Endothelial cell of umbilical vein (primary cell): ENCODE results near the gene ALDH5A1. TPM values are rescaled to one million over a fixed set of nuclear protein-coding genes. Genes with fewer than 3 reads are reported as not detected.
"Not testable (repeated sequence)": the region's sequence is repeated elsewhere in the genome, so short reads cannot be mapped to it uniquely, and the experiment has no call there.

Source experiments
- BruUV-seq: library from RNA; stranded (reverse); fragments of 400-500 nt; replicated peaks from 2 replicates; lab custom pipeline; 2021; lab: Mats Ljungman, UMichigan
- CTCF ChIA-PET: fragments of 300-600, 350-600 bp; sonication (Branson Sonifier 250); formaldehyde crosslinking; loops from one replicate; lab custom pipeline; 2021; ENCODE audit warnings: antibody characterized with exemption, inconsistent platforms; lab: Charles Lee
- POLR2A ChIA-PET: fragments of 300-600, 350-600 bp; sonication (Branson Sonifier 250); formaldehyde crosslinking; loops from one replicate; lab custom pipeline; 2021; ENCODE audit warnings: antibody characterized with exemption, inconsistent platforms; lab: Charles Lee
- DNase-seq: peaks from one replicate; pipeline ENCODE4 v3.0.0-alpha.2; 2011; ENCODE audit warnings: low read depth, low spot score
- FAIRE-seq: peaks from 2 replicates; lab custom pipeline; 2011; peaks lifted over from hg19 to GRCh38; lab: Jason Lieb, UNC
- H2AFZ ChIP-seq: 2 replicates; pipeline ENCODE4 v1.6.0; 2012; ENCODE audit warnings: low read depth, low read length, control low read depth, inconsistent platforms
- H3K27ac ChIP-seq: 2 replicates; pipeline ENCODE4 v1.5.1; 2011; ENCODE audit warnings: low read depth, mild to moderate bottlenecking, control low read depth, low read length, moderate library complexity; ENCODE audit not compliant: insufficient read depth
- H3K27me3 ChIP-seq, 2 experiments: 2 replicates each; pipeline versions ENCODE4 v1.6.0 to v1.6.1; 2011; ENCODE audit warnings: low read length in 2 of 2, mixed read lengths in 1 of 2; ENCODE audit not compliant: control insufficient read depth in 2 of 2, insufficient read depth in 2 of 2
- H3K36me3 ChIP-seq, 2 experiments: 2 replicates in 1 of 2; 3 replicates in 1 of 2; pipeline ENCODE4 v1.5.1; 2011; ENCODE audit warnings: low read length in 2 of 2, mild to moderate bottlenecking in 1 of 2, moderate library complexity in 1 of 2; ENCODE audit not compliant: control insufficient read depth in 2 of 2, insufficient read depth in 2 of 2; ENCODE audit errors: extremely low read depth in 1 of 2
- H3K4me1 ChIP-seq: 3 replicates; pipeline ENCODE4 v1.5.1; 2011; ENCODE audit warnings: mild to moderate bottlenecking, low read length; ENCODE audit not compliant: control insufficient read depth, insufficient read depth; ENCODE audit errors: extremely low read depth
- H3K4me2 ChIP-seq: 2 replicates; pipeline ENCODE4 v1.6.1; 2011; ENCODE audit warnings: low read length, control low read depth, mixed read lengths; ENCODE audit not compliant: insufficient read depth
- H3K4me3 ChIP-seq, 3 experiments: fragments of 200-600 bp in 1 of 3; sonication (generic), shearing (Covaris generic) in 1 of 3; replicated peaks in 1 of 3; 2 replicates each; pipeline ENCODE4 v1.5.1; 2011 to 2016; ENCODE audit warnings: control low read depth in 3 of 3, low read length in 3 of 3, mild to moderate bottlenecking in 2 of 3, inconsistent platforms in 1 of 3, low read depth in 1 of 3, moderate library complexity in 1 of 3; ENCODE audit not compliant: insufficient read depth in 1 of 3
- H3K79me2 ChIP-seq: 2 replicates; pipeline ENCODE4 v1.6.0; 2012; ENCODE audit warnings: low read length, inconsistent platforms; ENCODE audit not compliant: control insufficient read depth, insufficient read depth
- H3K9ac ChIP-seq: replicated peaks from 2 replicates; pipeline ENCODE3; 2011; ENCODE audit warnings: low read length, control low read depth; ENCODE audit not compliant: insufficient read depth; ENCODE audit errors: extremely low read depth
- H3K9me1 ChIP-seq: replicated peaks from 3 replicates; pipeline ENCODE4 v1.6.0; 2011; ENCODE audit warnings: mild to moderate bottlenecking, low read length; ENCODE audit not compliant: control insufficient read depth, insufficient read depth; ENCODE audit errors: extremely low read depth
- H3K9me3 ChIP-seq: replicated peaks from 2 replicates; pipeline ENCODE4 v1.5.1; 2012; ENCODE audit warnings: low read length, inconsistent platforms; ENCODE audit not compliant: control insufficient read depth, insufficient read depth
- H4K20me1 ChIP-seq: replicated peaks from 2 replicates; pipeline ENCODE3; 2011; ENCODE audit warnings: mild to moderate bottlenecking, low read length; ENCODE audit not compliant: control insufficient read depth, insufficient read depth; ENCODE audit errors: extremely low read depth
- EZH2 ChIP-seq: IDR thresholded peaks from 2 replicates; pipeline ENCODE4 v1.6.1; 2012; ENCODE audit warnings: borderline replicate concordance, low read depth, mild to moderate bottlenecking, moderate library complexity, low read length, inconsistent platforms; ENCODE audit not compliant: severe bottlenecking
- POLR2A ChIP-seq: IDR thresholded peaks from 2 replicates; pipeline ENCODE4 v1.6.1; 2012; ENCODE audit warnings: low read depth, mild to moderate bottlenecking, control low read depth, low read length
- dilution Hi-C: fragments of 300-500 bp; cut with MboI; formaldehyde crosslinking; loops from one replicate; pipeline ENCODE4 v1.15.0; 2019; ENCODE audit warnings: low sequenced_read_pairs; ENCODE audit not compliant: extremely low pct_ligation_motif_present
- intact Hi-C: fragments of 100-400 bp; cut with micrococcal nuclease; formaldehyde crosslinking; loops from one replicate; pipeline ENCODE4 v1.10.0; 2022
- polyA plus RNA-seq, 4 experiments: library from polyadenylated mRNA; depleted of rRNA in 3 of 4; stranded (reverse) in 3 of 4; unstranded in 1 of 4; fragments of >200 nt; gene quantifications; 2 replicates each; pipeline versions ENCODE4 v1.2.1 to v1.2.3, GENCODE V29; 2011 to 2012; ENCODE audit warnings: missing spikeins in 1 of 4
- total RNA-seq: library from RNA; stranded (reverse); gene quantifications from 2 replicates; pipeline ENCODE4 v1.2.3, GENCODE V29; 2021

Gene ALDH5A1
- total and polyA plus RNA-seq, 2 donors (not counting 3 experiments of a cell fraction or from before 2014, with no cell fraction given) = 0.51 to 1.1 TPM

DNA sequence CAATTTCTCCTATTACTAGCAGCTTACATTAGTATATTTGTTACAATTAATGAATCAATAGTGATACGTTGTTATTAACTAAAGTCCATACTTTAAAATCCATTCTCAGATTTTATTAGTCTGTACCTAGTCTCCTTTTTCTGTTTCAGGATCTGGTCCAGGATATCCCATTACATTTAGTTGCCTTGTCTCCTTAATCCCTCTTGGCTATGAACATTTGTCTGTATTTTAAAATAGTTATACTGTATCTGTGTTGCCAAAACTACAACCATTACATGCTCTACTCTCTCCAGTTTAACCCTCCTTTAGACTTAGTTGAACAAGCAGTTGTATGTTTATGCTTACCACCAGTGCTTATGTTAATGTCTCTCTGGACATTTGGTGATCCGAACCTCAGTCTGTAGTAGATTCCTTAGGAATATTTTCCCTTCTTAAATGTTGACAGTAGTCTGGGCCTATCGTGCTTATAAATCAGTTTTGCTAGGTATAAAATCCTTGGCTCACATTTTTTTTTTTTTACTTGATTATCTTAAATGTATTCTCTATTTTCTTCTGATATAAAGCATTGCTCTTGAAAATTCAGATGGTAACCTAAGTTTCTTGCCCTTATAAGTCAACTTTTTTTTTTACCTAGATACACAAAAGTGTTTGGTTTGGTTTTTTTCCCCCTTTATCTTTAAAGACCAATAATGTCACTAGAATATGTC lies 12.2 kb downstream of the ALDH5A1 start:
- Histone ChIP-seq H3K36me3 (no peaks in the 10 kb centered on the region), H3K9me1 (no peaks in the 10 kb centered on the region), H3K27ac (no peak overlapping the region), H3K4me3 (no peak overlapping the region), H3K27me3 (peaks cover 0 to 1% of the 10 kb centered on the region in 2 experiments), H3K79me2 (no peaks in the 10 kb centered on the region), H2AFZ (no peak overlapping the region), H3K4me2 (no peak overlapping the region), H3K4me1 (no peaks in the 10 kb centered on the region), H3K9me3 (no peaks in the 10 kb centered on the region), H3K9ac (no peak overlapping the region), H4K20me1 (no peaks in the 10 kb centered on the region)
- TF ChIP-seq POLR2A = no peak
- TF ChIP-seq EZH2 = no peak
- CTCF ChIA-PET = interaction anchor here (0.6 to 1.0 kb wide), 2 partner anchors 12 to 14 kb away, joined by 3 read pairs; partner anchors contain the start of gene ALDH5A1
- POLR2A ChIA-PET = no interaction called here
- DNase-seq (no peak), FAIRE-seq (no peak)
- no TSS peak for BruUV-seq
- intact Hi-C loops (no loop called here), dilution Hi-C loops (no loop called here)

DNA sequence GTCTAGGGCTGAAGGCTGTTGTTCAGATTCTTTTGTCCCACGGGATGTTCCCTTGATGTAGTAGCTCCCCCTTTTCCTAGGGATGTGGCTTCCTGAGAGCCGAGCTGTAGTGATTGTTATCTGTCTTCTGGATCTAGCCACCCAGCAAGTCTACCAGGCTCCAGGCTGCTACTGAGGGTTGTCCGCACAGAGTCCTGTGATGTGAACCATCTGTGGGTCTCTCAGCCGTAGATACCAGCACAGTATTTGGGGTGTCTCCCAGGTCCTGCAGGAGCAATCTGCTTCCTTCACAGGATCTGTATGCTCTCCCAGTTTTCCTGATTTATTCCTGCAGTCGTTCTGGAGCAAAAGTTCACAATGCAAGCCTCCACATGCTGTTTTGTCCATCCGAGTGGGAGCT lies 17.2 kb downstream of the ALDH5A1 start:
- H3K9ac ChIP-seq, H2AFZ ChIP-seq, DNase-seq, H3K9me3 ChIP-seq, H3K79me2 ChIP-seq, FAIRE-seq, BruUV-seq, H3K27me3 ChIP-seq, H3K4me2 ChIP-seq, H4K20me1 ChIP-seq, dilution Hi-C loops, intact Hi-C loops, POLR2A ChIA-PET, H3K36me3 ChIP-seq, H3K4me3 ChIP-seq, H3K4me1 ChIP-seq, H3K27ac ChIP-seq, H3K9me1 ChIP-seq: not testable (repeated sequence)
- CTCF ChIA-PET = interaction anchor here (0.8 to 1.1 kb wide), 2 partner anchors 9 to 70 kb away, joined by 3 read pairs; no protein-coding TSS in a partner anchor
